A673 (cell line): Measurements from ENCODE around the gene MN1.

Source experiments
- EZH2 ChIP-seq: fragments of 200-600 bp; sonication (generic); IDR thresholded peaks from 2 replicates; pipeline ENCODE4 v1.6.1; 2017; ENCODE audit warnings: borderline replicate concordance, low read depth, mild to moderate bottlenecking, mixed read lengths, antibody characterized with exemption, low read length; ENCODE audit not compliant: poor library complexity, severe bottlenecking
- TF ChIP-seq, protein P1 (sequence below): fragments of 300-800, 200-600 bp; sonication (generic); conservative IDR thresholded peaks from 2 replicates; pipeline ENCODE4 v1.5.1; 2017; ENCODE audit warnings: low read depth, mild to moderate bottlenecking, antibody characterized with exemption, low read length, moderate library complexity, mixed read lengths

DNA sequence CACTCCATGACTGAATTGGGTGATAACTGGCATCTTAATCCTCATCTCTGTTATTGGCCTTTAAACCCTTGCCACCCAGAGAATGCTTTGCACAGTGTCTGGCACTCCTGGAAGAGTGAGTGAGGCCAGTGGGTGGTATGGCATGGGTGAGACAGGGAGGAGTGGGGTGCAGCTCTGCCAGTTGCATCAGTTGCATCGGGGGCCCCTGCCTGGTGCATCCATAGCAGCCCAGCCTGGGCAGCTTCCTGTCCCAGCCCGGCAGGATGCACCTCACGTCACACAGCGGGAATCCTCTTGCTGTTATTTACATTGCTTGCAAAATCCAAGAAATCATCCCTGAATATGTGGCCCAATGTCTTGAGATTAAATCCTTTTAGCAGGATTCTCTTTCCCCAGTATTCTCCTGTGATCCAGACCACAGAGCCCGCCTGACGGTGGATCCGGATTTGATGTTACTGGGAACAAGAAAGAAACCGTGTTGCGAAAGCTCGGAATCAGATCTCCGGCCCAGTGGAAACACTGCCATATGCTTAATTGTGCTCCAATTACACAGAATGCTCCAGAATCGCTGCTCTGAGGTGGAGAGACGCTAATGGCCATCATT is 37.6 kb upstream of the MN1 start:
- TF ChIP-seq, protein P1, sequence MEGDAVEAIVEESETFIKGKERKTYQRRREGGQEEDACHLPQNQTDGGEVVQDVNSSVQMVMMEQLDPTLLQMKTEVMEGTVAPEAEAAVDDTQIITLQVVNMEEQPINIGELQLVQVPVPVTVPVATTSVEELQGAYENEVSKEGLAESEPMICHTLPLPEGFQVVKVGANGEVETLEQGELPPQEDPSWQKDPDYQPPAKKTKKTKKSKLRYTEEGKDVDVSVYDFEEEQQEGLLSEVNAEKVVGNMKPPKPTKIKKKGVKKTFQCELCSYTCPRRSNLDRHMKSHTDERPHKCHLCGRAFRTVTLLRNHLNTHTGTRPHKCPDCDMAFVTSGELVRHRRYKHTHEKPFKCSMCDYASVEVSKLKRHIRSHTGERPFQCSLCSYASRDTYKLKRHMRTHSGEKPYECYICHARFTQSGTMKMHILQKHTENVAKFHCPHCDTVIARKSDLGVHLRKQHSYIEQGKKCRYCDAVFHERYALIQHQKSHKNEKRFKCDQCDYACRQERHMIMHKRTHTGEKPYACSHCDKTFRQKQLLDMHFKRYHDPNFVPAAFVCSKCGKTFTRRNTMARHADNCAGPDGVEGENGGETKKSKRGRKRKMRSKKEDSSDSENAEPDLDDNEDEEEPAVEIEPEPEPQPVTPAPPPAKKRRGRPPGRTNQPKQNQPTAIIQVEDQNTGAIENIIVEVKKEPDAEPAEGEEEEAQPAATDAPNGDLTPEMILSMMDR: no peak
- TF ChIP-seq EZH2: no peak
